Measurements from ENCODE around the gene POLR2H. TPM values are rescaled to one million over a fixed set of nuclear protein-coding genes. Genes with fewer than 3 reads are reported as not detected.

POLR2H gene
- total RNA-seq, 2 experiments from 2014 or later = 100.0 to 103 TPM

DNA sequence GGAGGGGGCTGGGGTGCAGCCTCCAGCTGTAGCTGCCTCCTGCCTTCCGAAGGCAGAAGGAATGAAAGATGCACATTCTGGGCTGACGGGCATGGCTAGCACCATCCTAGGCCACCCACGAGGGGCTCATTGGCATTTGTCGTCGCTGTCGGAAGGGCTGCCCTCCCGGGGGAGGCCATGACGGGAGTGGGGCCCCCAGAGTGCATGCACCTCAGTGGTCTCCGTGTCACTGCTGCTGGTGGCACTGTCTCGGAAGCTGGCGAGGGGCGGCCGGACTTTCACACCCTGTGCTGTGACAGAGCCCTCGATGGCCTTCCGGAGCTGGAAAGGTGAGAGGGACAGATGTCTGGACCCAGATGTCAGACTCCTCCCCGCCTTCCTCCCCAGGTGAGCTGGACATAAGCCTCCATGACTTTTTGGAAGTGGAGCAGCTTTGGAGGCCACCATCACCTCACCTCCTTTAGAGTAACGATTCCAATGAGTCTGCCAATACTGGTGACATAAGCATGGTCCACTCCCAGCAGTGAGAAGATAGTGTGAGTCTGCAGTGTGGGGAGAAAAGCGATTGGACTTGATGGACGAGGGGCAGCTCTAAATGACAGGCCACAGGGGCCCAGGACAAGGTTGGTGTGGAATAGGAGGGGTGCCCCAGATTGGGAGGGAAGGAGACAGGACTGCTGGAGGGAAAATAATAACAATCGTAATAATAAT is 14.9 kb upstream of the POLR2H start:
- Mint-ChIP-seq H3K36me3 (peaks cover 2% of the 10 kb centered on the region), H3K27ac (no peak overlapping the region), H3K4me1 (ENCODE audit: low read depth) (no peaks in the 10 kb centered on the region), H3K4me3 (no peak overlapping the region), H3K27me3 (no peaks in the 10 kb centered on the region), H3K9me3 (no peaks in the 10 kb centered on the region)
- ChIA-PET POLR2A (no interaction called here), CTCF (interaction anchor here (1.5 kb wide), 1 partner anchor 15 kb away, joined by 3 read pairs; no protein-coding TSS in a partner anchor)
- no peak for DNase-seq
- intact Hi-C loops (cut with micrococcal nuclease) = no loop called here

DNA sequence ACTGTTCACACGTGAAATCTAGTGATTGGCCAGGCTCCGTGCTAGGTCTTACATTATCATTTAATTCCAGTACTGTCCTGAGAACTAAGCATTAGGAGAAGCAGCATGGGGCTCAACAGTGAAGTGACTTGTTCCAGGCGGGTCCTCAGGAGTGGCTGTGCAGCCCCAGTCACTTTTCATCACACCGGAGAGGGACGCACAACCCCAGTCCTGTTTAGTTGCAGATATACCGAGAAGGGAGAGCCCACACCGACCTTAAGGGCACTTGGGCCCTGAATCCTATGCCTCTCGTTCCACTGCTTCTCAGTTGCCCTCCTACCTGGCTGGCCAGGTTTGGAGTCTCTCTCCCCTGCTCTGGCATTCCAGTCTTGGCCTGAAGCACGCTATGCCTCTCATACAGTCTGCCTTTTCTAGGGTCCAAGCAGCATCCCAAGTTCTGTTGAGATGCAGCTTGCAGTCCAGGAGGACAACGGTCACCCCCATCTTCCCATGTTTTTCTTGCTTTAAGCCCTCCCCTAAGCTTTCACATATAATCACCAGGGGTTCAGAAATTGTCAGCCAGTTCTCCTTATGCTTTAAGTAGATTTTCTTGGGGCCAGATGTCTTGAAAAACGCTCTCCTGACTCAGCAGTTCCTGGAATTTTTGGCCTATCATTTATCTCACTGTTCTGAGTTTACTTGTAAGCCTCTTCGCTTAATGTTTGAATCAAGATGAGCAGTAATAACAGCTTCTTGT is 14.0 kb upstream of the POLR2H start:
- DNase-seq = no peak
- Mint-ChIP-seq H3K27ac (no peak overlapping the region), H3K36me3 (peaks cover 2% of the 10 kb centered on the region), H3K4me1 (ENCODE audit: low read depth) (no peaks in the 10 kb centered on the region), H3K9me3 (no peaks in the 10 kb centered on the region), H3K27me3 (no peaks in the 10 kb centered on the region), H3K4me3 (no peak overlapping the region)
- intact Hi-C loops (cut with micrococcal nuclease) = no loop called here
- POLR2A ChIA-PET = no interaction called here
- CTCF ChIA-PET = interaction anchor here (1.5 kb wide), 1 partner anchor 15 kb away, joined by 3 read pairs; no protein-coding TSS in a partner anchor

DNA sequence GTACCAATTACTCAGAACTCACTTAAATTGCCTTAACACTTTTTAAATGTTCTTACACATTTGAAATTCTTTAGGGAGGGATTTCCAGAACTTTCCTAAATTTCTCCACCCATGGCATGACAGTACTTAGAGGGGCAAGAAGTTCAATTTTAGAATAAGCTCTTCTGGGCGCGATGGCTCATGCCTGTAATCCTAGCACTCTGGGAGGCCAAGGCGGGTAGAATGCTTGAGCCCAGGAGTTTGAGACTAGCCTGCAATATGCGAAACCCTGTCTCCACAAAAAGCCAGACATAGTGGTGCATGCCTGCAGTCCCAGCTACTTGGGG is 13.5 kb upstream of the POLR2H start:
- POLR2A ChIA-PET = interaction anchor here (1.0 kb wide), 1 partner anchor 14 kb away, joined by 3 read pairs; no protein-coding TSS in a partner anchor
- DNase-seq = no peak
- Mint-ChIP-seq H3K27ac (no peak overlapping the region), H3K27me3 (no peaks in the 10 kb centered on the region), H3K4me3 (no peak overlapping the region), H3K9me3 (no peaks in the 10 kb centered on the region), H3K4me1 (ENCODE audit: low read depth) (no peaks in the 10 kb centered on the region), H3K36me3 (peaks cover 2% of the 10 kb centered on the region)
- intact Hi-C loops (cut with micrococcal nuclease) = no loop called here
- CTCF ChIA-PET = no interaction called here

DNA sequence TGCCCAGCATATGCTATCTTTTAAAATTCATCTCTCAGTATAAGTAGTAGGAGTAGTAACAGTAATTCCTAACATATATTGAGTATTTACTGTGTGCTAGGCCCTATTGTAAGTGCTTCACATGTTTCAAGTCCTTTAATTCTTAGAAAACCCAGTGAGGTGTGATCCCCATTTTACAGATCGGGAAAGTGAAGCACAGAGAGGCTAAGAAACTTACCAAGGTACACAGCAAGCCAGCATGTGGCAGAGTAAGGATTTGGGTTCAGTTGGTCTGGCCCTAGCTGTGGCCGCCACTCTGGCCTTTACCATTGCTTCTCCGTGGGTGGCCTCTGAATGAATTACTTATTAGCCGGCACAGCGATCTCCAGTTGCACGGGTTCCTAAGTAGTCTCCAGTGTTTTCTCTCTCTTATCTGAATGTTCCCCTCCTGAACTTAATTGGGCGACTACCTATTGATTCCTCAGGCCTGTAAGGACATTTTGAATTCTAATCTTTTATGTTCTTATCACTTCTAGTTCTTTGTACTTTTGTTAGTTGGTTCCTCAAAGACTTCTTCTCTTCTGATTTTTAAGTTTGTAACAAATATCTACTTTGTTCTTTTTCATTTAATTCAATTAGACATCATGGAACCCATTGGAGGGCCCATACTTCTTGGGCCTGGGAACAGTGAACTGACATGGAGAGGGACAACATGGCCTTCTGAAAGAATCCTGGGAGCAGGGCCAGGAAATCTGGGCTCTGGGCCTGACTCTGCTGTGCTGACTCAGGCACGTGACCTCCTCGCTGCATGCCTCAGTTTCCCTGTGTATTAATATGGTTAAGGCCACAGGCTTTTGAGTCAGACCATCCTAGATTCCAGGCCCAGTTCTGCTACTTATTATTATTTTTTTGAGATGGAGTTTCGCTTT is 11.7 kb upstream of the POLR2H start:
- CTCF ChIA-PET = interaction anchor here (1.0 kb wide), 1 partner anchor 11 kb away, joined by 3 read pairs; no protein-coding TSS in a partner anchor
- POLR2A ChIA-PET = no interaction called here
- no peak overlapping the region for H3K27ac Mint-ChIP-seq

DNA sequence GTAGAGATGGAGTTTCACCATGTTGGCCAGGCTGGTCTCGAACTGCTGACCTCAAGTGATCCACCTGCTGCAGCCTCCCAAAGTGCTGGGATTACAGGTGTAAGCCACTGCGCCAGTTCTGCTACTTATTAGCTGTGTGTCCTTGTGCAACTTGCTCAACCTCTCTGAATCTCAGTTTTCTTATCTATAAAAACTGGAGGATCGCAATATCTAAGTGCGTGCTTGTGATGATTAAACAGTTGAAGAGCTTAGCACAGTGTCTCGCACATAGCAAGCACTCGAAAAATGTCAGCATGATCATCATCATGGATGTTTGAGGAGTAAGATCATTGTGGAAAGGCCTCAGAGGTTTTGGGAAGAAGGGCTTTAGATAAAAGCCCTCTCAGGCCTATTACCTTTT is 10.9 kb upstream of the POLR2H start:
- H3K36me3 Mint-ChIP-seq = no peaks in the 10 kb centered on the region
- no peak overlapping the region for H3K27ac Mint-ChIP-seq
- ChIA-PET POLR2A (no interaction called here), CTCF (no interaction called here)
- DNase-seq = no peak
- no peaks in the 10 kb centered on the region for H3K27me3 Mint-ChIP-seq
- H3K9me3 Mint-ChIP-seq = no peaks in the 10 kb centered on the region
- no peaks in the 10 kb centered on the region for H3K4me1 Mint-ChIP-seq (ENCODE audit: low read depth)
- intact Hi-C loops (cut with micrococcal nuclease) = no loop called here
- no peak overlapping the region for H3K4me3 Mint-ChIP-seq

More for the DNA sequence above, 11.7 kb upstream of the POLR2H start:
- intact Hi-C loops (cut with micrococcal nuclease) = no loop called here
- no peaks in the 10 kb centered on the region for H3K4me1 Mint-ChIP-seq (ENCODE audit: low read depth)
- no peaks in the 10 kb centered on the region for H3K9me3 Mint-ChIP-seq
- H3K27me3 Mint-ChIP-seq = no peaks in the 10 kb centered on the region
- no peak overlapping the region for H3K4me3 Mint-ChIP-seq
- H3K36me3 Mint-ChIP-seq = peaks cover 2% of the 10 kb centered on the region
- DNase-seq = no peak

DNA sequence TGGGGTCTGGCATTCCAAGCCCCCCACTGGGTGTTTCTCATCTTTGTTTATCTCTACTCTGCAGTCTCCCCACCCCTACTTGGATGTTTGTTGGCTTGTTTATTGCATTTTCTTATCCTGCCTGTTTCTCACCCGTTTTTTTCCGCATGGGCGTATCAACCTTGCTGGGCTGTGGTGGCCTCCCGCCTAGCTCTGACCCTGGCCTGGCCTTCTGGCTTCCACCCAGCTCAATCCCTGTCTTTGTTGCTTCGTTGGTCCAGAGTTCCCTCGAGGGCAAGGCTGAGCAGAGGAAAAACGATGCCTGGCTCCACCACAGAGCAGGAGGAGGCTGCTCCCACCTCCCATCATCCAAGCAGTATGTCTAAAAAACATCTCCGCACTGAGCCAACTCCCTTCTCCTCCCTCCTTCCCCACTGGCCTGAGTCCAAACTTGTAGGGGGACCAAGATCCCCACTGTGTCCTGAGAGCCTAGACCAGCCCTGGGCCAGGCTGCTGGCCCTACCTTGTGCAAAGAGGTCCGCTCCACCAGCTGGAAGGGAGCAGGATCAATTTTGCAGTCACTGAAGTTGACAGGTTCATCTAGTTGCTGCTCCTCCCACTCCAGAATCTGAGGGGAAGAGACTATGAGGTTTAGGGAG is 9.9 kb upstream of the POLR2H start:
- H3K36me3 Mint-ChIP-seq = no peaks in the 10 kb centered on the region
- no peak overlapping the region for H3K27ac Mint-ChIP-seq
- POLR2A ChIA-PET = no interaction called here
- CTCF ChIA-PET = interaction anchor here (1.6 kb wide), 1 partner anchor 162 kb away, joined by 4 read pairs; no protein-coding TSS in a partner anchor
- no peaks in the 10 kb centered on the region for H3K4me1 Mint-ChIP-seq (ENCODE audit: low read depth)
- intact Hi-C loops (cut with micrococcal nuclease) = no loop called here
- no peak for DNase-seq
- no peaks in the 10 kb centered on the region for H3K9me3 Mint-ChIP-seq
- no peak overlapping the region for H3K4me3 Mint-ChIP-seq
- H3K27me3 Mint-ChIP-seq = no peaks in the 10 kb centered on the region

DNA sequence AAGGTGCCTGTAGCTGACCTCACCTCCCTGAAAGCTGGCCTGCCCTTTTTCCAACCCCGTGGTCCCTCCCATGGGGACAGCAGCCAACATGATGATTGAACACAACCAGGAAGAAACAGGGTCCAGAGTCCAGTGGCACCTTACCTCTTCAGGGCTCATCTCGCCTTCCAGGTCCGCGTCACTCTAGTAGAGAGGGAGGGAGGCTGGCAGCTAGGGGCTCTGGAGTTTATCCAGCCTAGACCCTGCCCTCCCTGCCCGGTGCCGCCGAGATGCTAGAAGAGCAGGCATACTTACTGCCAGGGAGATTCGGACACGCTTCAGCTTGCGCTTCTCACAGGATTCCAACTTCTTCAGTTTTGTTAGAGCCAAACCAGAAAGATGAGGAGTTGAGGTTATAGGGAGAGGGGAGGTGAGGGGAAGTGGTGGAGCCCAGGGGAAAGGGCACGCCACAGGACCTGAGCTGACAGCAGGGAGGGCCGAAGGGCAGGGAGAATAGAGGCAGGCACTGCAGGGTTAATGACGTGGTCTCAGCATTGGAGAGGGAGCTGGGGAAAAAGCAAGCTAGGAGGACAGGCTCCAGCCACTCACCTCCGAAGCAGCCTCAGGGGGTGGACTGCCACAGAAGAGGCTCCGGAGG is 9.2 kb upstream of the POLR2H start:
- no peaks in the 10 kb centered on the region for H3K36me3 Mint-ChIP-seq
- intact Hi-C loops (cut with micrococcal nuclease) = no loop called here
- POLR2A ChIA-PET = no interaction called here
- CTCF ChIA-PET = interaction anchor here (1.6 to 3.7 kb wide), 2 partner anchors 20 to 162 kb away, joined by 4 to 22 read pairs; no protein-coding TSS in a partner anchor
- H3K27ac Mint-ChIP-seq = no peak overlapping the region
- no peaks in the 10 kb centered on the region for H3K4me1 Mint-ChIP-seq (ENCODE audit: low read depth)
- no peak overlapping the region for H3K4me3 Mint-ChIP-seq
- H3K9me3 Mint-ChIP-seq = no peaks in the 10 kb centered on the region
- no peak for DNase-seq
- no peaks in the 10 kb centered on the region for H3K27me3 Mint-ChIP-seq

DNA sequence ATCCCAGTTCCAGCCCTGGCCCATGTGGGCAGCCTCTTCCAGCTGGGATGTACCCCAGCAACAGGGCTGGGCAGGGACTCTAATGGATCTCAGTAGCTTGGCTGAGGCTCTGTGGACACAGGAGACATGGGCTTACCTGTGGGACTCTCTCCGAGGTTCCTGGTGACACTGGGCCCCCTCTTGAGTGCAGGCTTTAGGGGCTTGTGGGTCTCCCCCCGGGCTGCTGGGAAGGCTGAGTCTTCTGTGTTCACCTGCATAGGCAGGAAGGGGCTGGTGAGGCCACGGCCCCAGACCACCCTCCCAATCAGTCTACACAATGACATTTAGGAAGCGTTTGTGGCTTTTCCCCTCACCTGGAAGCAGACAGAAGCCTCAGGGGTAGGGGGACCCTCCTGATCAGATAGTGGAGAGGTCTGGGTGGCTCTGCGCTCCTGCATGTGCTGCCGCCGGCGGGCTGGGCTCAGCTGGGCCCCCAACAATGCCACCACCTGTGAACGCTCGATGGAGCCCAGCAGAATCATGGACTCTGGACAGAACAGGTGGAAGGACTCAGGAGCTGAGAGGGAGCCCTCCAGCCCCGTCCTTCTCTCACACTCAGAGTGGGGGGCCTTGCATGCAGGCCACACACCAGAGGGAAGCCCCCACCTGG is 8.5 kb upstream of the POLR2H start:
- no peak overlapping the region for H3K27ac Mint-ChIP-seq
- intact Hi-C loops (cut with micrococcal nuclease) = no loop called here
- no peaks in the 10 kb centered on the region for H3K27me3 Mint-ChIP-seq
- ChIA-PET CTCF (interaction anchor here (1.1 to 3.7 kb wide), 11 partner anchors 8 to 189 kb away, joined by 3 to 23 read pairs (median 6); partner anchors contain the start of genes CLCN2, FAM131A and POLR2H), POLR2A (no interaction called here)
- DNase-seq = no peak
- no peak overlapping the region for H3K4me3 Mint-ChIP-seq
- H3K36me3 Mint-ChIP-seq = no peaks in the 10 kb centered on the region
- no peaks in the 10 kb centered on the region for H3K4me1 Mint-ChIP-seq (ENCODE audit: low read depth)
- no peaks in the 10 kb centered on the region for H3K9me3 Mint-ChIP-seq

DNA sequence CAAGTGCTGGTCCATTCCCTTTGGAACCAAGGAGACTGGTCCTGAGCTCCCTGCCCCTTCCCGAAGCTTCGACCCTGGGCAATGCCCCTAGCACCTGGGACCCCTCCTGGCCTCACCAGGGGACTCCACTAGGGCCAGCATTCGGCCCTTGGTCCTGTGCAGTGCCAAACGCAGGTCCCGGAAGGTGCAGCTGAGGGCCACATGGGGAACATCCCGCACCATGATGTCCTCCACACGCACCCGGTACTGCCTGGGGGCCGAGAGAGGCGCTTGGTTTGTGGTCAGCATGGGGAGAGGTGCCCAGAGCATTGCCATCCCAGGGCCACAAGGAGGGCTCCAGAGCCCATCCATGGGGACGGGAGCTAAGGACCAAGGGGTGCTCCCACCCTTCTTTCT is 8.0 kb upstream of the POLR2H start:
- Mint-ChIP-seq H3K9me3 (no peaks in the 10 kb centered on the region), H3K27ac (no peak overlapping the region), H3K27me3 (no peaks in the 10 kb centered on the region), H3K36me3 (no peaks in the 10 kb centered on the region), H3K4me1 (ENCODE audit: low read depth) (no peaks in the 10 kb centered on the region), H3K4me3 (no peak overlapping the region)
- DNase-seq = no peak
- intact Hi-C loops (cut with micrococcal nuclease) = no loop called here
- POLR2A ChIA-PET = no interaction called here
- CTCF ChIA-PET = interaction anchor here (0.7 to 3.7 kb wide), 18 partner anchors 8 to 219 kb away, joined by 3 to 23 read pairs (median 6); partner anchors contain the start of genes CLCN2, FAM131A and POLR2H

DNA sequence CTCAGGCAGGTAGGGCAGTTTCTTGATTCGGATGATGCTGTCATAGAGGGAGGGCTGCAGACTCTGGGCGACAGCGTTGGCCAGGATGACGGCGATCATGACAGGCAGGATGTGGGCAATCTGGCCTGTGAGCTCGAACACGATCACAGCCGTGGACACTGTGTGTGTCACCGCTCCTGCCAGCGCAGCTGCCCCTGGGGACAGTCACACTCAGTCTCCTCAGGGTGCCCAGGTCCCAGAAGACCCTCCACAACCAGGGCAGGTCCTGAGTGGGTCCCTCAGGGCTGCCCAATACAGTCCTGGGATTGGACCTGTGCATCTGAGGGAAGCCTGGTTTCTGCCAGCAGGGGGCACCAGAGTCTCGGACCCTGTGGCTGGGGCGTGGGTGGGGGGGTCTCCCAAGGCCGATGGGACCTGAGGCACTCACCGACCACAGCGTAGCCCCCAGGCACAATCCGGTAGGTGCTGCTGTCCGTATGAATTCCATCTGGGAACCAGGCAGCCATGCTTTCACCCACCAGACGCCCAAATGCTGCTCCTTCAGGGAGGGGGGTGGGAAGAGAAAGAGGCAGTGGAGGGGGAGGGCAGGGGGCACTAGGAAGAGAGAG is 7.3 kb upstream of the POLR2H start:
- no peak overlapping the region for H3K4me3 Mint-ChIP-seq
- DNase-seq = peak; percentile 74
- no peaks in the 10 kb centered on the region for H3K4me1 Mint-ChIP-seq (ENCODE audit: low read depth)
- ChIA-PET CTCF (interaction anchor here (0.6 to 3.7 kb wide), 19 partner anchors 8 to 220 kb away, joined by 3 to 23 read pairs (median 6); partner anchors contain the start of genes CLCN2, FAM131A and POLR2H), POLR2A (no interaction called here)
- intact Hi-C loops (cut with micrococcal nuclease) = no loop called here
- no peaks in the 10 kb centered on the region for H3K36me3 Mint-ChIP-seq
- no peaks in the 10 kb centered on the region for H3K9me3 Mint-ChIP-seq
- no peaks in the 10 kb centered on the region for H3K27me3 Mint-ChIP-seq
- no peak overlapping the region for H3K27ac Mint-ChIP-seq
